GM18508 (cell line): Measurements from ENCODE around the gene USP38.
"Not testable (repeated sequence)": the region's sequence is repeated elsewhere in the genome, so short reads cannot be mapped to it uniquely, and the experiment has no call there.

Experiments used
- ATAC-seq: cut with Tn5 transposase; IDR thresholded peaks from one replicate; pipeline ENCODE4 v1.9.1; 2021; ENCODE audit warnings: moderate number of reproducible peaks; ENCODE audit not compliant: insufficient read depth, unreplicated experiment

The USP38 gene

GRCh38 chr4:143257356-143257755, 72.6 kb downstream of the USP38 start:
- no peak for ATAC-seq

- ATAC-seq = no peak
Observed at GRCh38 chr4:143260750-143261149, 76.0 kb downstream of the USP38 start.

GRCh38 chr4:143262838-143263237, 78.1 kb downstream of the USP38 start:
- no peak for ATAC-seq

- ATAC-seq = not testable (repeated sequence)
Observed at GRCh38 chr4:143267690-143268089, 83.0 kb downstream of the USP38 start.

- ATAC-seq = no peak
Observed at GRCh38 chr4:143270256-143270838, 85.6 kb downstream of the USP38 start.
